Measurements from ENCODE around the gene MUC6.

MUC6 gene

DNA sequence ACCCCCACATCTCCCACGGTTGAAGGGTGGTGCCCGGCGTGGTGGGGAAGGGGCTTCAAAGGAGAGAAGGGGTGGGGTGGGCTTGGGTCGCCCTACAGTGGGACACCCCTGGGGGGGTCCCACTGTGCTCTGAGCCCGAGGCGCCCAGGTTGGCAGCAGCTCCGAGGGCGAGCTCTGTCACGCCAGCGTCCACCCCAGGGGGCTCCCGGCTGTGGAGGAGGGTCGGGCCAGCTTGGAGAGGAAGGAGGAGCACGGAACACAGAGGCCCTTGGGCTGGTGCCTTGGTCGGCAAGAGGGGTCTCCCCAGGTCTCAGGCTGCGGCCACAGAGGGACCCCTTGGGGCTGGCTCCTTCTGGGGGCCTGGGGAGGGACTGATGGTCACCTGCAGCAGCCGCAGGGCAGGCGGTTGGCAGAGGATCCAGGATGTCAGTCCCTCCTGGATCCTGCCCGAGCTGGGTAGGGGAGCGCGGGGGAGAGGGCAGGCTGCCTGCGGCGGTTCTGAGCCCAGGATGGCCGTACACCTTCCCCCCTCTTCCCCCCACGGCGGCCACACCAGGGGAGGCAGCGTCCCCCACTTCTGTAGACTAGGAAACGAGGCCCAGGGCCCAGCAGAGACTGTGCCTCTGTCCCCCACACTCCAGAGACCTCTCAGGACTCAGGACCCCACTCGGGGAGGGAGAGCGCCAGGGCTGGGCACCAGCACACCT lies 788 bp downstream of the MUC6 start:
- DNase-seq, result no peak

DNA sequence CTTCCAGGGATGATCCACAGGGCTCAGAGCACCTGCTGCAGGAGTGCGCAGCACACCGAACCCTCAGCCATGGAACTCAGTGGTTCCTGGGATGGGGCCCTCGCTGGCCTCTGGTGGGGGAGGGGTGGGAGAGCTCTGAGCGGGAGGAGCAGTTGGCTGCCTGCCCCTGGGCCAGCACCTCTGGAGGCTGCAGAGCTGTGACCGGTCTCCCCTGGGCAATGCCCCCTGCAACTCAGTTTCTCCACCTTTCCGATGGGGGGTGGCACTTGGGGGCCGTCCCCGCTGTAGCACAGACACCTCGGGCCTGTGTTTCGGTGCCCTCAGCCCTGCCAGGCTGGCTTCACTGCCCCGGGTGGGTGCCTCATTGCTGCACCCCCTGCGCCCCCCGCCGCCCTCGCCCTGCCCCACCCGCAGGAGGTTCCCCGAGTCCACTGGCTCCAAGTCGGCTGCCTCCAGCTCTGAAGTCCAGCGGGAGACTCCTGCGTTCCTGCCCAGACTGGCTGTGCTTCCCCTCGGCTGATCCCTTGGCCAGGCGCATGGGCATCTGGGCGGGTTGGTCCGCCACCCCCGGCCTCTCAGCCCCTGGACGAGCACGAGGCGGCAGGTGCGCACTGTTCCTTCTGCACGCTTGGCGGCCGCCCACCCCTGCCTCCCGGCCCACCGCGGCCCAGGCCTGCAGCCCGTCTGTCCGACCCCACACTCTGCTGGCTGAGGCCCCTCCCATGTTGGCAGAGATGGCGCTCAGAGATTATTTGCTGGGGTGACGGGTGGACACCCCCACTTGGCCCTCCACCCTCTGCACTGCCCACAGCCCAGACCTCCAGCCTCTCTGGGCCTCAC lies 1.8 kb downstream of the MUC6 start:
- no peak for DNase-seq

DNA sequence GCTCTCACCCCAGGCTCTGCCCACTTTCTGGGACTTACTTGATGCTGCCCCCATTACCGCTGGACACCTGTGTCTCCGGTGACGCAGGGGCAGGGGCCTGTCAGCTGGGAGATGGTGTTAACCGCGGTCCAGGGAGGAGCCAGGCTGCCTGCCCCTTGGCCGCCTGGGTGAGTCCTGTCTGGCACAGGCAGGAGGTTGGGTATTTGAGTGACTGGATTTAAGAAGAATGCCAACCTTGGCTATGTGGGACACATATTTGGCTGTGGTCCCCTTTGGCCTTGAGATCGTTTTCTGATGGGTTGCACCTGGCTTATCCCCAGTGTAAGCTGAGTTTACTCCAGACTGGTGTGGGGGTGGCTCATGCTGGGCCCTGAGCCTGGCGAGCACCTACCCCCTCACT lies 2.5 kb downstream of the MUC6 start:
- no peak for DNase-seq

DNA sequence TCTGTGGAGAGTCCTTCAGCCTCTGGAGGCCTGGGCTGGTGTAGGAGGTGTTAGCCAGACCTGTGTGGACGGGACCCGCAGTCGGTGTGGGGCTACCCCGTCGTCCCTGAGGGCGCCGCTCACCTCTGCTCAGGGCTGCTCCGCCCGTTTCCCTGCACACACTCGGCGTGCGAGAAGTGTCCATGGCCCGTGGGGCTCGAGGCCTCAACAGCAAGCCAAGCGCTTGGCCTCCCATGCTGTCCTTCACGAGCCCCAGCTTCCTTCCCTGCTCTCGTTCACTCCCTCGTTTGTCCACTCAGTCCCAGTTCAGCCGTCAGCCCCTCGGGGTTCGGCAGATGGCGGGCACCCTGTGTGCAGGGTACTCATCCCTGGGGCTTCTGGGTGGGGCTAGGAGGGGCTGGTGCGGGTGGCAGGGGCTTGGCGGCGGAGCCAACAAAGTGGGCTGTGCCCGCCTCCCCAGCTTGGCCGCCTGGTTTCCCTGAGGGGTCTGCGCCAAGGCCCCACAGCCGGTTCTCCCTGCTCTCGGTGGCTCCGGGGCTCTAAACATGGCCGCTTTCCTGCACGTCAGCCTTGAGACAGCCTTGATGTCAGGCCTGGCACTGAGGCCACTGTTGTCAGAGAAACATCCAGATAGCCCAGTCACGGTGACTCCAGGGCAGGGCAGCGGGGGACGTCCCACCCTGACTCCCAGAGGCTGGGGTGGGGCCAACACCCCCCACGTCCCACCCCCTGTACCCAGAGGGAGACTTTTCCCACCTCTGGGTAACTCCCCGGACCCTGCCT lies 3.3 kb downstream of the MUC6 start:
- DNase-seq, result no peak

DNA sequence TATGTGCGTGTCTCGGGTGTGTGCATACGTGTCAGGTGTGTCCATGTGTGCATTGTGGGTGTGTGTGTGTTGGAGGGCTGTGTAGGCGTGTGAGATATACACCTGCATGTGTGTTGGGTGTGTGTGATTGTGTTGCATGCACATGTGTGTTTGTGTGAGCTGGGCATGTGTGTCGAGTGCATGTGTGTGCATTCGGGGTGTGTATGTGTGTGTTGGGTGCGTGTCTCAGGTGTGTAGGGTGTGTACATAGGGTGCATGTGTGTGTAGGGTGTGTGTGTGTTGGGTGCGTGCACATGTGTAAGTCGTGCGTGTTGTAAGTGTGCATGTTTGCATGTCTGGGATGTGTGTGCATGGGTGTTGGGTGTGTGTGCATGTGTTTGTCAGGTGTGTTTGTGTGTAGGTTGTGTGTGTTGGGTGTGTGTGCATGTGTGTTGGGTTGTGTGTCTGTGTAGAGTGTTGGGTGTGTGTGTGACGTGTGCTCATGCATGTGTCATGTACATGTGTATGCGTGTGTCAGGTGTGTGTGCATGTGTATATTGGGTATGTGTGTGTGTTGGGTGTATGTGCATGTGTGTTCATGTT lies 4.1 kb downstream of the MUC6 start:
- no peak for DNase-seq

DNA sequence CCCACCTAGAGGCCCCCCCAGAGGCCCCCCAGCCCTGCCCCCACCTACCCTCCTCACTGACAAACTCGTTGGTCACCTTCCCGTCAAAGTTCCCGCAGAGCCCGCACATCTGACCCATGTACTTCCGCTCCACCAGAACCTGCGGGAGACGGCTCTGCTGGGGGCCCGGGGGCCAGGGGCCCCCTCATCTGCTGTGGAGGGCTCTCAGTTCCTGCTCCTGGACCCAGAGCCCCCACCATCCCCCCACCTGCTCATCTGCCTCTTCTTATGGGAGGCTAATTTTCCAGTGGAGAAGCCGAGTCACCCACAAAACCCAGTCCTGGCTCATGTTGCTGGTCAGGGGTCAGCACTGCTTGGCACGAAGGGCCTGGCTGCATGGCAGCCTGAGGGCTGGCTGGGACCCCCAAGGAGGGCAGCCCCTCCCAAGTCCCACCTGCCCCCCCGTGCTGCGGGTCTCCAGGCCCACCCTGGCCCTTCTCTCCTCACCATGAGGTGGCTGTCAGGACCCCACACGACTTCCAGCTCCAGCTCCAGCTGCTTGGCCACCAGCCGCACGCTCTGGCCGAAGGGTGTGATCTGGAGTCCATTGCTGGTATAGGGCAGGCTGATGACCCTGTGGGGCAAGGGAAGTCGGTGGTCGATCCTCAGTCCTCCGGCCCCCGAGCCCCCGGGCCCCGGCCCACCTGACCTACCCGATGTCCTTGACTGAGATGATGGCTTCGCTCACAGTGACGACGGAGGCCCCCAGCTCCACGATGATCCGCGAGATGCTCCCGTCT lies 5.2 kb downstream of the MUC6 start:
- DNase-seq, result no peak

DNA sequence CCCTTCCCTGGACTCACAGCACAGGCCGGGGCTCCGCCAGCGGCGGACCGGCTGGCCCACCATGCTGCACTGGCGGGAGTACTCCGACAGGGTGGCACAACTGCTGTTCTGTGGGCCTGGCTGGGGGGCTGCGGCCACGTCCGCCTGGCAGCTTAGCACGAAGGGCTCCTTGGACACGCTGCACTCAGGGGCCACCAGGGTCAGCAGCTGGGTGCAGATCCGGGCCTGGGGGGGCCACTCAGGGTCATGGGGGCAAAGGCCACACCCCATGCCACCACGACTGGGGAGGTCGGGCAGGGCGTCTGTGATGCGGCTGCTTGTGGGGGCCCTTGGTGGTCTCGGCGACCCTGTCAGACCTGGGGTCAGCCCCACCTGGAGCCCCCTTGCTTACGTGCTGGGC lies 6.0 kb downstream of the MUC6 start:
- DNase-seq, result no peak

DNA sequence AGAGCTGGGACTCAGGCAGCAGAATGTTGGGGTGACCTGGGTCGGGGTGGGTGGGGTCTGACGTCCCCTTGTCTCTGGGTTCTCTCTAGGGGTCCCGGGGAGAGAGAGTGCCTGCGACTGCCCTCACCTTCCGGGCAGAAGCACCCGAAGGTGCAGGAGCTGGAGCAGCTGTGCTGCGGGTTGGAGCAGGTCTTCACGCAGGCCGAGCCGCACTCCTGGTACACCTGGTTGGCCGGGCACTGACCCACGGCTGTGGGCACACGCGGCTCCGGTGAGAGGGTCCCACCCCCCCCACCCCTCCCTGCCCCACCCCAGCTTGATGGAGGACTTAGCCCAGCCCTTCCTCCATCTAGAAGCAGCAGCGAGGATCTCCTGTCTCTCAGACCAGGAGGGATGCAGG lies 6.4 kb downstream of the MUC6 start:
- DNase-seq, result no peak

DNA sequence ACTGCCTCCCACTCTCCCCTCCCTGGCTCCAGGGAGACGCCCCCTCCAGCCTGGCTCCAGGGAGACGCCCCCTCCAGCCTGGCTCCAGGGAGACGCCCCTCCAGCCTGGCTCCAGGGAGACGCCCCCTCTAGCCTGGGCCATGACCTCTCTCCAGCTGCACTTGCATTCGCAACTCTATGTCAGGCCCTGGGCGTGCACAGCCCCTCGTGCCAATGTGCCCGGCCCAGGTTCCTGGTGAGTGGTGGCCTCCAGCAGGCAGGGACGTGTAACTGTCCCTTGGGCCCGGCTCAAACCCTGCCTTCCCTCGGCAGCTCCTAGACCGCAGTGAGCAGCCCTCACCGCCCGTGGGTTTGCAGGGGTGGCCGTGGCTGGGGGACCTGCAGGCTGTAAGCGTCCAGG lies 6.9 kb downstream of the MUC6 start:
- DNase-seq, result no peak

DNA sequence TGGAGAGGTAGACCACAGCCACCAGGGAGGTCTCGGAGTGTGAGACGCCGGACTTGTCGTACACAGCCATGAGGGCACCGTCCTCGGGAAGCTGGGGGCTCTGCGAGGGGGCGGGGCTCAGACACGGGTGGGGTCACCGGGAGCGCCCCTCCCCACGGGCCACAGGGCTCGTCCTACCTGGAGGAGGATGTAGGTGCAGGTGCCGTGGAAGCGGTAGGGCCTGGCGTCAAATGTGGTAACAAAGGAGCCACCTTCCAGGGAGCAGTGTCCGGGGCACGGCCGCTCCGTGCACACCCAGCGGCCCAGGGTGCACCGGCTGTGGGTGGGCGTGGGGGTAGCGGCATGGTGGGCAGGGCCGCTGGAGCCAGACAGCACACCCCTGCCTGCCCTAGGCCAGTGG lies 7.5 kb downstream of the MUC6 start:
- DNase-seq, result no peak

DNA sequence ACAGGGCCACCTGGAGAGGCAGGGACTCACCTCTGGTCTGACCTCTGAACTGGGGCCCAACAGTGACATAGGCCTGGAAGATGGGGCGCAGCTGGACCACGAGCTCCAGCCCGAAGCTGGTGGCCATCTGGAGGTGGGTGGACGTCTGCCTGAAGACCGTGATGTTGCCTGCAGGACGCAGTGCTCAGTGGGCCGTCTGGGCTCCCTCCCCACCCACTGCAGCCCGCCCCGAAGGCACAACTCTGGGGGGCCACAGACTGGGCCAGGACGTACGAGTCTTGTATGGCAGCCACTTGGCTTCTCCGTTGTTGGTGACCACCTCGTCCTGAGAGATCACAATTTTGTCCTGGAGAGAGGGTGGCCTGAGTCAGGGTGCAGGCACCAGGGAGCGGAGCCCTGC lies 7.9 kb downstream of the MUC6 start:
- DNase-seq, result no peak

DNA sequence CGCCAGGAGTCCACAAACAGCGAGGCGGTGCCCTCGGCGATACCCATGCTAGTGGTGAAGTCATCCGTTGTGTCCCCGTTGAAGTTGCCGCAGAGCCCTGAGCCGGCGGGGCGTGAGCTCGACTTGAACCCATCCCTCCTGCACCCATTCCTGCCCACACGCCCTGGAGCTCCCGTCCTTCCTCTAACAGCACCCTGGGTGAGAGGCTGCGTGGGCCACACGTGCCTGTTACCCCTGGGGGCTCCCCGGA lies 8.3 kb downstream of the MUC6 start:
- DNase-seq, result no peak

DNA sequence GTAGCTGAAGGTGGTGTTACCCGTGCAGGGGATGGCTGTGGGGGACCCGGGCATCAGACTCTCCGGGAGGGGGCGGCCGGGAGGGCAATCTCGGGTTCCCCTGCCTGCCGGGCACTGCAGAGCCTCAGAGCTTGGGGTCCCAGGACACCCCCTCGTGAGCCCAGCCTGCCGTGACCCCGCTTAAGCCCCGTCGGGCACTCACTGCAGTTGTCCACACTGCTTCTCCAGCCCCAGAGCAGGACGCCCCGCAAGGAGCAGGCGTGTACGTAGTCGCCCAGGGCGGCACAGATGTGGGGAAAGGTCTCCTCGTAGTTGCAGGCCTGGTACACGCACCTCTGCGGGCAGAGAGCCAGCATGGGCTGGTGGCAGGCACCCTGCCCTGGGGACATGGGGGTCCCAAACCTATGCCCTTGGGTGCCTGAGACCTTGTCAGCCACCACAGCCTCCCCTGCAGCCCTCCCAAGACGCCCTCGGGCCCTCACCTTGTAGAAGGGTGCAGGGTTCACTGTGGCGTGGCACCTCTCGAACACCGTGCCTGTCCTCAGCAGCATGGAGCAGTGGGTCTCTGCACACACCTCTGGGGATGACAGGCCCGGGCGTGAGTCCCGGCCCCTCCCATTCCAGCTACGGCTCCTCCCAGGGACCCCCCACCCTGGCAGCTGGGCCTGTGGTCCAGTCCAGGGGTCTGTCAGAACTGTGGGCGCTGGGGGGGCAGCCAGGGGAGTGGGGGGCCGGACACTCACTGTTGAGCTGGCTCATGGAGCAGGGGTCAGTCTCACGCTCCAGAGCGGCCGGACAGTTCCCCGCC lies 8.8 kb downstream of the MUC6 start:
- DNase-seq, result no peak

DNA sequence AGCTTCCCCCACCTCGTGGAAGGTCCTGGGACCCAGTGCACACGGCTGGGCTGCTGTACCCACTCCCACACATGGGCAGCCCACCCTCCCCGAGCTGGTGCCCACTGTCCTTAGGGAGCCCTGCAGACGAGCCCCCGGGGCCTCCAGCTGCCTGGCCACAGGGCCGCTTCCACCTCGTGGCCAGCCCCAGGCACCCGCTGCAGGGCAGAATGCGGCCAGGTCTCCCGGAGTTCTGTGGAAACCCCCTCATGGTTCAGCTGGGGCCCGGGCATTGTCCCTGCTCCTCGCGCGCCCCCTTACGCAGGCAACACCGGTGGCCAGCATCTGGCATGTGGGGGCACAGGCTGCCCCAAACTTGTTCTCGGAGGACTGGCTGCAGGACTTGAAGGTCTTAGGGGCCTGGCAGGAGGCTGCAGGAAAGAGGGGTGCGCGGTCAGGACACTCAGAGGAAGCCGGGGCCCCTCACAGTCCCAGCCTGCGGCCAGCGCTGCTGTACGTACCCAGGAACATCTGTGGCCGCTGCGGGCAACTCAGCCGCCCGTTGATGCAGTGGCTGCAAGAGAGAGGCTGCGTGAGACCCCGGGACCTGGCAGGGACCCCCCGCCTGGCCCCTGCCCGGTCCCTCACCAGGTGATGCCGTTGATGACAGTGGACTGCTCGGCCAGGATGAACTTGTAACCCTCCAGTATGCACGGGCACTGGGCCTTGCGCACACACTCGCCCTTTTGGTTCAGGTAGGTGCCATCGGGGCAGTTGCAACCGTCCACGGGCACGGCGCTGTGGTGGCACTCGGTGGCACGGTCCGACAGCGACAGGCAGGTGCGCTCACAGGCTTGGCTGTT lies 9.7 kb downstream of the MUC6 start:
- no peak for DNase-seq

DNA sequence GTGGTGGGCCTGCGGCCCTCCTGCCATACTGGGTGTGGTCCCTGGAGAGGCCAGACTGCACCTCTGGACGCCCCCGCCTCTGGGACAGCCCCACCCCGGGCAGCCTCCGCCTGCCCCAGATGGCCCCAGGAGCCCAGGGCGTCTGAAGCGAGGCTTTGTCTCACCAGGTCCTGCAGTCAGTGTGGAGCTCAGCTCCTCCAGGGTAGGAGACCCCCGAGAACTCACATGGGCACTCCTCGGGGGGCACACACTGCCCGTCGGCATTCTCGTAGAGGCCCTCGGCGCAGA lies 10.4 kb downstream of the MUC6 start:
- no peak for DNase-seq

DNA sequence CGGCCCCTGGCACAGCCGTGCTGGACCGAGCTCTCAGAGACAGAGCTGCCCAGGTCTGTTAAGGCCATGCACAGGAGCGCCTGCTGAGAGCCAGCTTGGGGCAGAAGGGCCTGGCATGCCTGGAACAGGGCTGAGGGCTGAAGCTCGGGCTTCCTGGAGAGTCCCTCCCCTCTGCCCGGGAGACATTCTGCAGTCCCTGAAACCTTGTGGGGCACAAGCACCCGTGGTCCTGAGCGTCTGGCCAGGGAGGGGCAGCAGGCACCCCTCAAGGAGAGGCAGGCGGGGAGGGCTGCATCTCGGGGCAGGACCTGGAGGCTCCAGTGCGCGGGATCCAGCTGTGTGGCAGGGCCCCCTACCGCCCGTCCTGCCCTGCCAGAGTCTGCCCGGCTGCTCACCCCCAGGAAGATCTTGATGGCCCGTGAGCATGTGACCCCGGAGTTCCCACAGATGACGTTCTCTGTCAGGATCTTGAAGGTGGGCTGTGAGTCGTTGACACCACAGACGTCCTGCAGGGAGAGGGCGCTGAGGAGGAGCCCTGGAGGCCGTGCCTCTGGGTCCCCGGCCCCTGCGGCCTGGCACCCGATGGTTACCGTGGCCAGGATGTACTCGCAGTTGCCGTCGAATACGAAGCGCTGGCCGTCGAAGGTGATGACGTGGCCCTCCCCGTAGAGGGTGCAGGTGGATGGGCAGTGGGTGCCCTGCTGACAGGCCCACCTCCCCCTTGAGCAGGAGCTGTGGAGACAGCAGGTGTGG lies 10.9 kb downstream of the MUC6 start:
- DNase-seq, result no peak

DNA sequence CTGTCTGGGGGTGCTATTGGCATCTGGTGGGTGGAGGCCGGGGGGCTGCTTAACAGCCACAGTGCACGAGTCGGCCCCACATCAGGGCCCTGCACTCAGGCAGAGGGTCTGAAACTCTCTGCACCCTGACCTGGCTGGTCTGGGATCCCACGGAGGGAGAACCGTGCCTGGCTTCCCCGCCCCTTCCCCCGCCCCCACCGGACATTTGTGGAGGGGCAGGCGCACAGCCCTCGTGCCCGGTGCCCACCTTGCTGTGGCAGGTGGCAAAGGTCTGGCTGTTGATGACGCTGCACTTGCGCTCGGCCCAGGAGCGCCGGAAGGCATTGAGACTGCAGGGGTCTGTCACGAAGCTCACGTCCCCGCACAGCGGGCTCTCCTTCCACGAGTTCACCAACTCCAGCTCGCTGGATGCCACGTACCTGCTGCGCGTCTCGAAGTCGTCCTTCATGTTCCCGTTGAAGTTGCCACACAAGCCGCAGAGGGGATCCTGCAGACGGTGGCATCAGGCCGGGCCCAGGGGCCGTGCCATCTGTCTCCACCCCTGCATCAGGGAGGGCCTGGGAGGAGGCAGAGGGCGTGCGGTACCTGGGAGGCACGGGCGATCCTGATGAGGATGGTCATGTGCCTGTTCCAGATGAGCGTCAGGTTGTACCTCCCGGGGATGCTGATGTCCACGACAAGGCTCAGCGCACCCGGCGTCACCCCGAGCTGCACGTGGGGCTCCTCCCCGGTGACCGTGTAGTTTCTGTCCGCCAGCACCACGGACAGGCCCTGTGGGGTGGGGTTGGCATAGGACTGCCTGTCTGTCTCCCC lies 11.7 kb downstream of the MUC6 start:
- no peak for DNase-seq

DNA sequence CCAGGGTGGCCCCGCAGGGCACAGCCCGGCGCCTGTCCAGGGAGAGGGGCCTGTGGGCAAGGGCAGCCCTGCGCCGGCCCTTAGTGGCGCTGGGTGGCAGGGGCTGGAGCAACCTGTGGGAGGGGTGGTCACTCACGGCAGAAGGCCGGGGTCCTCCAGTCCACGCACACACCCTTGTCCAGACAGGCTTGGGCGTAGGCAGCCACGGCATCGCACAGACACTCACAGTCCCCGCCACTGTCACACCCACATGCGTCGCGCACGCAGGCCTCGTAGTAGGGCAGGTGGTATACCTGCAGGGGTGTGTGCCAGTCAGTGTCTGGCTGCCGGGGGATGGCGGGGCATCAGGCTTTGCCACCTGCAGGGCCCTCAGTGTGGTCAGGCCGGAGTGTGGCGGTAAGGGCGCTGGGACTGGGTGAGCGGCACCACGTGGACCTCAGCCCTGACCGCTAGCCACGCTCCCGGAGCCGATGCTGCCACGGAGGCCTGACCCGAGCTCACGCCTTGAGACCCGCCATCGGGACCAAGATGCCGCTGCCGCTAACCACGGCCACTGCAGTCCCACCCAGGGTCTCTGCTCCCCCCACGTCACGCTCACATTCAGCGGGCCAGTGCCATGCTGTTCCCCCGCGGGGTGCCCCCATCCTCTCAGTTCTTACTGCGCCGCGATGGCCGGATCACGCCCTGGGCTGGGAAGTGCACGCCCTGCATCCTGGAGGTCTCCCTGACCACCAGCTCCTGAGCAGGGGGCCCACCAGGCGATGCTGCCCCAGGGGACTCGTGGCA lies 12.5 kb downstream of the MUC6 start:
- DNase-seq, result no peak

All from suppressor macrophage treated with lipopolysaccharide for 1 hour (primary cell).